C4-2B (cell line): Measurements from ENCODE around the gene SZT2.

Source experiments
- H3K27ac ChIP-seq: fragments of 450-650 bp; 2 replicates; pipeline ENCODE4 v1.5.1; 2017
- CTCF ChIP-seq: fragments of 450-650 bp; conservative IDR thresholded peaks from 2 replicates; pipeline ENCODE4 v1.5.1; 2017; ENCODE audit warnings: mild to moderate bottlenecking
- ZFX ChIP-seq: fragments of 450-650 bp; IDR thresholded peaks from 2 replicates; pipeline ENCODE4 v1.6.1; 2017

The SZT2 gene

GRCh38 chr1:43438953-43439581, 49.4 kb downstream of the SZT2 start:
- TF ChIP-seq ZFX (no peak), CTCF (no peak)
- H3K27ac ChIP-seq, result no peak overlapping the region

- TF ChIP-seq ZFX, result no peak
- TF ChIP-seq CTCF, result no peak
- no peak overlapping the region for H3K27ac ChIP-seq
Observed at GRCh38 chr1:43439781-43440180, 50.1 kb downstream of the SZT2 start.

- H3K27ac ChIP-seq, result no peak overlapping the region
- no peak for TF ChIP-seq CTCF
- TF ChIP-seq ZFX, result no peak
Observed at GRCh38 chr1:43440358-43440757, 50.7 kb downstream of the SZT2 start.

GRCh38 chr1:43441166-43441893, 51.6 kb downstream of the SZT2 start:
- no peak overlapping the region for H3K27ac ChIP-seq
- no peak for TF ChIP-seq ZFX
- no peak for TF ChIP-seq CTCF

GRCh38 chr1:43441894-43442637, 52.4 kb downstream of the SZT2 start:
- H3K27ac ChIP-seq, result no peak overlapping the region
- TF ChIP-seq ZFX, result no peak
- no peak for TF ChIP-seq CTCF

- no peak overlapping the region for H3K27ac ChIP-seq
- TF ChIP-seq ZFX (no peak), CTCF (no peak)
Observed at GRCh38 chr1:43442756-43443155, 53.1 kb downstream of the SZT2 start.
